GM12875 (cell line): ENCODE results near the gene ANXA11.

Experiments used
- H3K4me3 ChIP-seq: one replicate; pipeline ENCODE4 v1.5.1; 2011; ENCODE audit warnings: low read depth, low read length, control low read depth
- CTCF ChIP-seq: IDR thresholded peaks from 2 replicates; pipeline ENCODE4 v1.5.1; 2011; ENCODE audit warnings: low read depth, mild to moderate bottlenecking, control low read depth, inconsistent platforms, low read length, moderate library complexity, borderline replicate concordance; ENCODE audit not compliant: insufficient read depth

The ANXA11 gene

GRCh38 chr10:80154978-80155695, 50.2 kb downstream of the ANXA11 start:
- H3K4me3 ChIP-seq: no peak overlapping the region
- no peak for TF ChIP-seq CTCF

- no peak overlapping the region for H3K4me3 ChIP-seq
Observed at GRCh38 chr10:80154626-80154977, 50.7 kb downstream of the ANXA11 start.

GRCh38 chr10:80153460-80153859, 51.9 kb downstream of the ANXA11 start:
- TF ChIP-seq CTCF: no peak
- no peak overlapping the region for H3K4me3 ChIP-seq

More at GRCh38 chr10:80154626-80154977, 50.7 kb downstream of the ANXA11 start:
- TF ChIP-seq CTCF: no peak

- no peak overlapping the region for H3K4me3 ChIP-seq
- TF ChIP-seq CTCF: no peak
Observed at GRCh38 chr10:80152820-80153219, 52.5 kb downstream of the ANXA11 start.

GRCh38 chr10:80150172-80150571, 55.2 kb downstream of the ANXA11 start:
- no peak for TF ChIP-seq CTCF
- no peak overlapping the region for H3K4me3 ChIP-seq

GRCh38 chr10:80149123-80149522, 56.2 kb downstream of the ANXA11 start:
- H3K4me3 ChIP-seq: no peak overlapping the region
- TF ChIP-seq CTCF: no peak

- H3K4me3 ChIP-seq: no peak overlapping the region
- TF ChIP-seq CTCF: no peak
Observed at GRCh38 chr10:80148166-80148805, 57.1 kb downstream of the ANXA11 start.
